LNCAP (cell line): ENCODE data around the gene ACMSD.

Source experiments
- TF ChIP-seq, protein P1 (sequence below): fragments of 450-650 bp; IDR thresholded peaks from 2 replicates; pipeline ENCODE4 v1.5.1; 2017; ENCODE audit warnings: mild to moderate bottlenecking

Gene ACMSD

GRCh38 chr2:134949981-134950708 is 111.7 kb downstream of the ACMSD start:
- TF ChIP-seq, protein P1, sequence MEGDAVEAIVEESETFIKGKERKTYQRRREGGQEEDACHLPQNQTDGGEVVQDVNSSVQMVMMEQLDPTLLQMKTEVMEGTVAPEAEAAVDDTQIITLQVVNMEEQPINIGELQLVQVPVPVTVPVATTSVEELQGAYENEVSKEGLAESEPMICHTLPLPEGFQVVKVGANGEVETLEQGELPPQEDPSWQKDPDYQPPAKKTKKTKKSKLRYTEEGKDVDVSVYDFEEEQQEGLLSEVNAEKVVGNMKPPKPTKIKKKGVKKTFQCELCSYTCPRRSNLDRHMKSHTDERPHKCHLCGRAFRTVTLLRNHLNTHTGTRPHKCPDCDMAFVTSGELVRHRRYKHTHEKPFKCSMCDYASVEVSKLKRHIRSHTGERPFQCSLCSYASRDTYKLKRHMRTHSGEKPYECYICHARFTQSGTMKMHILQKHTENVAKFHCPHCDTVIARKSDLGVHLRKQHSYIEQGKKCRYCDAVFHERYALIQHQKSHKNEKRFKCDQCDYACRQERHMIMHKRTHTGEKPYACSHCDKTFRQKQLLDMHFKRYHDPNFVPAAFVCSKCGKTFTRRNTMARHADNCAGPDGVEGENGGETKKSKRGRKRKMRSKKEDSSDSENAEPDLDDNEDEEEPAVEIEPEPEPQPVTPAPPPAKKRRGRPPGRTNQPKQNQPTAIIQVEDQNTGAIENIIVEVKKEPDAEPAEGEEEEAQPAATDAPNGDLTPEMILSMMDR = no peak

DNA sequence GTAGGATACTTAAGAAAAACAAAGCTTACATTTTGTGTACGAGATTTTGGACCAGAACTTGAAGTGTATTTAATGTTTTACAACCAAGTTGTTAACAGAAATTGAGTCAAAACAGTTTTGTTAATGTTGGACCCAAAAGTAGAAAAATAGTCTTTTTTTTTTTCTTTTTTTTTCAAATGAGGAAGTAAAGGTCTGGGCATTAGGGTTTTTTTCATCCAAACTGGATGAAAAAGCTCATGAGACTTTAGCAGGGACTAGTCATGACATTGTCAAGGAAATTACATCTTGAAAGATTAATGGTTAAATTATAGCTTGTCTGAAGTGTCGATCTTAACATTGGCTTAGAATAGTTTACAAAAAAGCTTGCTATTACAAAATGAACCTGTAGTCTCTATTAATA is 112.5 kb downstream of the ACMSD start:
- TF ChIP-seq, protein P1 = no peak
